HCT116 (cell line): Measurements from ENCODE around the gene CDH23. TPM values are rescaled to one million over a fixed set of nuclear protein-coding genes. Genes with fewer than 3 reads are reported as not detected.

Experiments
- ATAC-seq: fragments of 200-7000 bp; cut with Tn5 transposase; 2 replicates; pipeline ENCODE4 v1.9.1; 2020; ENCODE audit warnings: mild to moderate bottlenecking, moderate library complexity
- BruUV-seq: library from RNA; stranded (reverse); fragments of 400-500 nt; replicated peaks from 2 replicates; lab custom pipeline; 2021; lab: Mats Ljungman, UMichigan
- CTCF ChIA-PET: fragments of 300-600 bp; sonication (Branson Sonifier 250); formaldehyde crosslinking; loops from one replicate; lab custom pipeline; 2021; ENCODE audit warnings: antibody characterized with exemption; lab: Charles Lee
- POLR2A ChIA-PET: fragments of 300-600, 350-600 bp; sonication (Branson Sonifier 250); formaldehyde crosslinking; loops from one replicate; lab custom pipeline; 2021; ENCODE audit warnings: antibody characterized with exemption; lab: Charles Lee
- RAD21 ChIA-PET, 2 experiments: fragments of 300-600 bp; sonication (Branson Sonifier 250); formaldehyde crosslinking; loops; one replicate each; lab custom pipeline; 2023; ENCODE audit warnings: low total read pairs in 2 of 2; ENCODE audit not compliant: uncharacterized antibody in 2 of 2, unreplicated experiment in 2 of 2, low non-redundant PET in 1 of 2; lab: Charles Lee
- DNase-seq: peaks from one replicate; pipeline ENCODE4 v3.0.0-alpha.2; 2010; ENCODE audit warnings: low read depth, low spot score
- H2AFZ ChIP-seq: fragments of 200-600 bp; shearing (Covaris generic), sonication (generic); 2 replicates; pipeline ENCODE4 v1.6.1; 2017; ENCODE audit warnings: low read depth, mixed run types, mixed read lengths, antibody characterized with exemption, low read length; ENCODE audit not compliant: poor library complexity, severe bottlenecking
- H3K27ac ChIP-seq: 2 replicates; pipeline ENCODE4 v1.5.1; 2012; ENCODE audit warnings: low read depth, low read length
- H3K27me3 ChIP-seq: fragments of 200-600 bp; sonication (generic); 2 replicates; pipeline ENCODE4 v1.6.1; 2016; ENCODE audit warnings: mixed run types, low read length, mixed read lengths; ENCODE audit not compliant: insufficient read depth
- H3K36me3 ChIP-seq, 2 experiments: fragments of 200-500 bp in 1 of 2; fragments of 200-600 bp in 1 of 2; sonication (Bioruptor generic) in 1 of 2; sonication (generic) in 1 of 2; 2 replicates each; pipeline versions ENCODE4 v1.5.1 to v1.6.1; 2014 to 2016; ENCODE audit warnings: low read length in 2 of 2, inconsistent platforms in 1 of 2, mixed read lengths in 1 of 2, mixed run types in 1 of 2; ENCODE audit not compliant: insufficient read depth in 2 of 2, control insufficient read depth in 1 of 2
- H3K4me1 ChIP-seq, 2 experiments: fragments of 200-600 bp in 1 of 2; sonication (generic) in 1 of 2; 2 replicates each; pipeline versions ENCODE4 v1.5.1 to v1.6.1; 2012 to 2017; ENCODE audit warnings: low read length in 2 of 2, inconsistent platforms in 1 of 2, mild to moderate bottlenecking in 1 of 2, mixed read lengths in 1 of 2, mixed run types in 1 of 2, moderate library complexity in 1 of 2; ENCODE audit not compliant: insufficient read depth in 2 of 2, control insufficient read depth in 1 of 2
- H3K4me2 ChIP-seq: fragments of 200-600 bp; sonication (generic); 2 replicates; pipeline ENCODE4 v1.6.1; 2017; ENCODE audit warnings: mixed run types, low read length, mixed read lengths
- H3K4me3 ChIP-seq, 2 experiments: fragments of 200-600 bp in 1 of 2; sonication (generic) in 1 of 2; replicated peaks in 1 of 2; 2 replicates each; pipeline ENCODE4 v1.5.1; 2011 to 2016; ENCODE audit warnings: low read length in 2 of 2, control low read depth in 1 of 2, low read depth in 1 of 2, mild to moderate bottlenecking in 1 of 2, mixed read lengths in 1 of 2, mixed run types in 1 of 2
- H3K79me2 ChIP-seq: fragments of 200-600 bp; sonication (generic); 2 replicates; pipeline ENCODE4 v1.6.1; 2017; ENCODE audit warnings: mild to moderate bottlenecking, mixed run types, low read length, moderate library complexity, mixed read lengths; ENCODE audit not compliant: insufficient read depth
- H3K9ac ChIP-seq: fragments of 200-600 bp; sonication (generic); 2 replicates; pipeline ENCODE4 v1.6.1; 2016; ENCODE audit warnings: low read length, mixed read lengths
- H3K9me2 ChIP-seq: fragments of 200-600 bp; sonication (generic), shearing (Covaris generic); 2 replicates; pipeline ENCODE4 v1.6.1; 2017; ENCODE audit warnings: mixed run types, mild to moderate bottlenecking, moderate library complexity; ENCODE audit not compliant: insufficient read depth
- H3K9me3 ChIP-seq, 2 experiments: fragments of 200-500 bp in 1 of 2; fragments of 200-600 bp in 1 of 2; sonication (Bioruptor generic) in 1 of 2; sonication (generic) in 1 of 2; 2 replicates each; pipeline ENCODE4 v1.6.1; 2014 to 2017; ENCODE audit warnings: low read length in 2 of 2, mixed read lengths in 2 of 2, inconsistent platforms in 1 of 2, low read depth in 1 of 2, mild to moderate bottlenecking in 1 of 2, mixed run types in 1 of 2, moderate library complexity in 1 of 2; ENCODE audit not compliant: control insufficient read depth in 1 of 2, insufficient read depth in 1 of 2
- H4K20me1 ChIP-seq: fragments of 200-600 bp; sonication (generic), shearing (Covaris generic); 2 replicates; pipeline ENCODE4 v1.6.1; 2017; ENCODE audit warnings: mixed run types, mild to moderate bottlenecking, moderate library complexity; ENCODE audit not compliant: insufficient read depth
- ATF3 ChIP-seq: IDR thresholded peaks from 2 replicates; pipeline ENCODE4 v1.6.1; 2012
- CBX3 ChIP-seq: IDR thresholded peaks from 2 replicates; pipeline ENCODE4 v1.6.1; 2012; ENCODE audit warnings: low read depth
- CEBPB ChIP-seq: IDR thresholded peaks from 2 replicates; pipeline ENCODE4 v1.6.1; 2012; ENCODE audit warnings: low read depth
- EGR1 ChIP-seq: IDR thresholded peaks from 2 replicates; pipeline ENCODE4 v1.6.1; 2012; ENCODE audit warnings: low read depth
- ELF1 ChIP-seq: IDR thresholded peaks from 2 replicates; pipeline ENCODE4 v1.6.1; 2012; ENCODE audit warnings: low read depth, borderline replicate concordance
- EZH2 ChIP-seq: fragments of 200-600 bp; sonication (generic); IDR thresholded peaks from 2 replicates; pipeline ENCODE4 v1.6.1; 2017; ENCODE audit warnings: antibody characterized with exemption, mixed run types
- EZH2phosphoT487 ChIP-seq: fragments of 200-600 bp; IDR thresholded peaks from 2 replicates; pipeline ENCODE4 v1.6.1; 2018; ENCODE audit warnings: antibody characterized with exemption, borderline replicate concordance
- FOSL1 ChIP-seq: IDR thresholded peaks from 2 replicates; pipeline ENCODE4 v1.6.1; 2012; ENCODE audit warnings: low read depth
- JUND ChIP-seq: IDR thresholded peaks from 2 replicates; pipeline ENCODE4 v1.6.1; 2012
- POLR2A ChIP-seq: IDR thresholded peaks from 2 replicates; pipeline ENCODE4 v1.7.0; 2011; ENCODE audit warnings: borderline replicate concordance; ENCODE audit not compliant: insufficient read depth, insufficient read length; ENCODE audit errors: extremely low read depth
- POLR2AphosphoS5 ChIP-seq: IDR thresholded peaks from 2 replicates; pipeline ENCODE4 v1.6.1; 2011; ENCODE audit warnings: mild to moderate bottlenecking, low read depth, low read length, moderate library complexity
- RAD21 ChIP-seq: IDR thresholded peaks from 2 replicates; pipeline ENCODE4 v1.6.1; 2012; ENCODE audit warnings: low read depth, mild to moderate bottlenecking
- REST ChIP-seq: IDR thresholded peaks from 2 replicates; pipeline ENCODE4 v1.6.1; 2012; ENCODE audit warnings: low read depth
- SIN3A ChIP-seq: IDR thresholded peaks from 2 replicates; pipeline ENCODE4 v1.6.1; 2012; ENCODE audit warnings: low read depth
- SRF ChIP-seq: IDR thresholded peaks from 2 replicates; pipeline ENCODE4 v1.6.1; 2012; ENCODE audit warnings: low read depth
- TCF7L2 ChIP-seq: IDR thresholded peaks from 2 replicates; pipeline ENCODE4 v1.7.0; 2011; ENCODE audit warnings: borderline replicate concordance, inconsistent platforms; ENCODE audit not compliant: insufficient read depth, insufficient read length; ENCODE audit errors: extremely low read depth
- YY1 ChIP-seq: IDR thresholded peaks from 2 replicates; pipeline ENCODE4 v1.6.1; 2011; ENCODE audit warnings: low read length, low read depth, moderate library complexity, mild to moderate bottlenecking; ENCODE audit not compliant: insufficient replicate concordance; ENCODE audit errors: extremely low read depth
- ZFX ChIP-seq: fragments of 450-650 bp; IDR thresholded peaks from 2 replicates; pipeline ENCODE4 v1.6.1; 2017
- ZNF274 ChIP-seq: fragments of 200-500 bp; sonication (Bioruptor generic); IDR thresholded peaks from 2 replicates; pipeline ENCODE4 v1.6.1; 2014; ENCODE audit warnings: mild to moderate bottlenecking, low read depth, low read length, inconsistent platforms
- intact Hi-C: fragments of 100-400 bp; cut with micrococcal nuclease; formaldehyde crosslinking; loops from 2 replicates; pipeline ENCODE4 v1.10.0; 2022
- total RNA-seq: library from RNA; stranded (reverse); gene quantifications from one replicate; pipeline ENCODE4 v1.2.1, GENCODE V29; 2021; ENCODE audit not compliant: unreplicated experiment
- TF ChIP-seq, protein P1 (sequence below): IDR thresholded peaks from 2 replicates; pipeline ENCODE4 v1.6.1; 2012
- TF ChIP-seq, protein P2 (sequence below): IDR thresholded peaks from 2 replicates; pipeline ENCODE4 v1.6.1; 2011; ENCODE audit warnings: mild to moderate bottlenecking, low read length, moderate library complexity; ENCODE audit not compliant: insufficient replicate concordance; ENCODE audit errors: extremely low read depth

Gene CDH23
- total RNA-seq, 1 experiment from 2014 or later = not detected

DNA sequence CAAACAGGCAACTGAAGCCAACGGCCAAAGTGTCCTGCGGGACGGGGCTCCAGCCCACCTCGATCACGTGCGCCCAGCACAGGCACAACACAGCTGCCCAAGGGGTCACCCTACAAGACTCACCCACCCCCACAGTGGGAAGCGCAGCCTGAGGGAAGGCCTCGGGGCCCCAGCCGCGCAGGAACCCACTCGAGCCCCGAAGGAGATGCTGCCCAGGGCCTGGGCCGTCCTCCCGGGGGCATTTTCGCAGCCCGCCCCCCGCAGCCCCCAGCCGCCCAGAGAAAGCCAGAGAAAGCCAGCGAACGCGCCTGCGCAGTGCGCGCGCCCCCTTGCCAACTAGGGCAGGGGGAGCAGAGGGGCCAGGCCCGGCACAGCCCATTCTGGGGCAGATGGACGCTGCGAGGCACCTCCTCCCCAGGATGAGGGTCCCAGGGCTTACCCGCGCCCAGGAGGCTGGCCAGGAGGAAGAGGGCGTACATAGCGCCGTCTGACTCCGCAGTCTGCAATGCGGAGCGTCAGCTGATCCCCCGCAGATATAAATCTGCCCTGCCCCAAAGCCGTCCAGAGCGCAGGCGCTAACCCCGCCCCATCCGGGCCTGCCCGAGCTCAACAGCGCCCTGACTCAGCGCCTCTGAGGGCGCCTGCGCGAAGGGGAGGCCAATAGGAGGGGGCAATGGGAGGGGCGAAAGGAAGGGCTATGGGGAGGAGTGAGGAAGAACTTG lies 454.2 kb downstream of the CDH23 start, which contains the start of gene PSAP:
PSAP (minus strand) TSS at position 509 of the 722 bp plus-strand sequence; CDS start at position 479, 30 bp downstream.
- H3K9me2 ChIP-seq = no peaks in the 10 kb centered on the region
- BruUV-seq = no TSS peak
- peaks cover under 1% of the 10 kb centered on the region; the same call in 1 of the 2 replicates for H4K20me1 ChIP-seq
- peak within 1 kb of the TSS; percentile 81 for H3K4me2 ChIP-seq
- peak within 1 kb of the TSS; percentile 70 for H3K27ac ChIP-seq
- no peaks in the 10 kb centered on the region for H3K27me3 ChIP-seq
- no peaks in the 10 kb centered on the region for H3K9me3 ChIP-seq
- DNase-seq (peak; percentile 93), ATAC-seq (peak; percentile 97)
- intact Hi-C loops = no loop called here
- H3K4me3 ChIP-seq = peak within 1 kb of the TSS; percentile 73 to 98
- CTCF ChIA-PET = interaction anchor here (1.0 to 1.4 kb wide), 5 partner anchors 9 to 78 kb away, joined by 3 to 10 read pairs (median 4); partner anchors contain the start of gene VSIR
- H3K4me1 ChIP-seq = peaks cover 4 to 30% of the 10 kb centered on the region in 2 experiments; a peak in 3 of 4 replicates
- H3K9ac ChIP-seq = peak within 1 kb of the TSS; percentile 83
- POLR2A ChIA-PET = interaction anchor here (0.6 to 3.4 kb wide), 20 partner anchors 8 to 470 kb away, joined by 3 to 107 read pairs (median 4); partner anchors contain the start of gene DDIT4
- no peaks in the 10 kb centered on the region for H3K36me3 ChIP-seq
- H2AFZ ChIP-seq = no peak within 1 kb of the TSS
- peaks cover 51% of the 10 kb centered on the region for H3K79me2 ChIP-seq
- RAD21 ChIA-PET = interaction anchor here (0.6 to 1.8 kb wide), 3 partner anchors 10 to 45 kb away, joined by 3 to 7 read pairs (median 6); no protein-coding TSS in a partner anchor
- no peak for TF ChIP-seq TCF7L2
- no peak for TF ChIP-seq SRF
- TF ChIP-seq JUND = peak; percentile 35; the same call in 1 of the 2 replicates
- TF ChIP-seq ZFX = 0 out of 2 replicates have a peak, but pooled peaks have one; percentile 26
- TF ChIP-seq SIN3A = peak; percentile 73; the same call in 1 of the 2 replicates
- TF ChIP-seq POLR2AphosphoS5 = peak; percentile 96
- TF ChIP-seq, protein P1, sequence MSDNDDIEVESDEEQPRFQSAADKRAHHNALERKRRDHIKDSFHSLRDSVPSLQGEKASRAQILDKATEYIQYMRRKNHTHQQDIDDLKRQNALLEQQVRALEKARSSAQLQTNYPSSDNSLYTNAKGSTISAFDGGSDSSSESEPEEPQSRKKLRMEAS = peak; percentile 64
- TF ChIP-seq ZNF274 = no peak
- TF ChIP-seq EZH2phosphoT487 = no peak
- no peak for TF ChIP-seq ATF3
- TF ChIP-seq, protein P2, sequence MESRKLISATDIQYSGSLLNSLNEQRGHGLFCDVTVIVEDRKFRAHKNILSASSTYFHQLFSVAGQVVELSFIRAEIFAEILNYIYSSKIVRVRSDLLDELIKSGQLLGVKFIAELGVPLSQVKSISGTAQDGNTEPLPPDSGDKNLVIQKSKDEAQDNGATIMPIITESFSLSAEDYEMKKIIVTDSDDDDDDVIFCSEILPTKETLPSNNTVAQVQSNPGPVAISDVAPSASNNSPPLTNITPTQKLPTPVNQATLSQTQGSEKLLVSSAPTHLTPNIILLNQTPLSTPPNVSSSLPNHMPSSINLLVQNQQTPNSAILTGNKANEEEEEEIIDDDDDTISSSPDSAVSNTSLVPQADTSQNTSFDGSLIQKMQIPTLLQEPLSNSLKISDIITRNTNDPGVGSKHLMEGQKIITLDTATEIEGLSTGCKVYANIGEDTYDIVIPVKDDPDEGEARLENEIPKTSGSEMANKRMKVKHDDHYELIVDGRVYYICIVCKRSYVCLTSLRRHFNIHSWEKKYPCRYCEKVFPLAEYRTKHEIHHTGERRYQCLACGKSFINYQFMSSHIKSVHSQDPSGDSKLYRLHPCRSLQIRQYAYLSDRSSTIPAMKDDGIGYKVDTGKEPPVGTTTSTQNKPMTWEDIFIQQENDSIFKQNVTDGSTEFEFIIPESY = no peak
- TF ChIP-seq RAD21 = no peak
- no peak for TF ChIP-seq EZH2
- peak; percentile 46; the same call in 1 of the 2 replicates for TF ChIP-seq EGR1
- TF ChIP-seq FOSL1 = no peak
- TF ChIP-seq CBX3 = no peak
- no peak for TF ChIP-seq CEBPB
- no peak for TF ChIP-seq REST
- no peak for TF ChIP-seq YY1
- TF ChIP-seq ELF1 = no peak
- peak; percentile 94 for TF ChIP-seq POLR2A
